ENCODE data around the gene PRND.
"Not testable (repeated sequence)": the region's sequence is repeated elsewhere in the genome, so short reads cannot be mapped to it uniquely, and the experiment has no call there.

Gene PRND

GRCh38 chr20:4703281-4703676 is 18.4 kb upstream of the PRND start:
- H3K4me3 ChIP-seq (ENCODE audit: low read depth, low read length) = no peak overlapping the region
- no peak for TF ChIP-seq CTCF (IDR thresholded peaks at IDR 0.05; ENCODE audit: insufficient read depth, low read depth, low read length, missing control alignments)
- no peak for DNase-seq (ENCODE audit: low read depth)

GRCh38 chr20:4706941-4707340 is 14.8 kb upstream of the PRND start:
- DNase-seq (ENCODE audit: low read depth); H3K4me3 ChIP-seq (ENCODE audit: low read depth, low read length): not testable (repeated sequence)

GRCh38 chr20:4708036-4708435 is 13.7 kb upstream of the PRND start:
- no peak overlapping the region for H3K4me3 ChIP-seq (ENCODE audit: low read depth, low read length)
- no peak for DNase-seq (ENCODE audit: low read depth)
- no peak for TF ChIP-seq CTCF (IDR thresholded peaks at IDR 0.05; ENCODE audit: insufficient read depth, low read depth, low read length, missing control alignments)

- TF ChIP-seq CTCF (IDR thresholded peaks at IDR 0.05; ENCODE audit: insufficient read depth, low read depth, low read length, missing control alignments) = no peak
- no peak for DNase-seq (ENCODE audit: low read depth)
- no peak overlapping the region for H3K4me3 ChIP-seq (ENCODE audit: low read depth, low read length)
These were observed 12.9 kb upstream of the PRND start for GRCh38 chr20:4708856-4709255.

GRCh38 chr20:4709261-4710105 is 12.2 kb upstream of the PRND start:
- DNase-seq (ENCODE audit: low read depth) = no peak
- no peak overlapping the region for H3K4me3 ChIP-seq (ENCODE audit: low read depth, low read length)
- TF ChIP-seq CTCF (IDR thresholded peaks at IDR 0.05; ENCODE audit: insufficient read depth, low read depth, low read length, missing control alignments) = no peak

- DNase-seq (ENCODE audit: low read depth) = no peak
- H3K4me3 ChIP-seq (ENCODE audit: low read depth, low read length) = no peak overlapping the region
- TF ChIP-seq CTCF (IDR thresholded peaks at IDR 0.05; ENCODE audit: insufficient read depth, low read depth, low read length, missing control alignments) = no peak
These were observed 11.6 kb upstream of the PRND start for GRCh38 chr20:4710106-4710475.

GRCh38 chr20:4711511-4711910 is 10.2 kb upstream of the PRND start:
- DNase-seq (ENCODE audit: low read depth) = no peak
- TF ChIP-seq CTCF (IDR thresholded peaks at IDR 0.05; ENCODE audit: insufficient read depth, low read depth, low read length, missing control alignments) = no peak
- no peak overlapping the region for H3K4me3 ChIP-seq (ENCODE audit: low read depth, low read length)

Data from GM12865 (cell line).